ENCODE data around the gene ZMIZ1.

The ZMIZ1 gene

GRCh38 chr10:79075418-79075817 is 6.7 kb downstream of the ZMIZ1 start:
- Histone ChIP-seq H3K9me3 (ENCODE audit: insufficient read depth, low read depth, low read length) (no peaks in the 10 kb centered on the region), H3K4me2 (ENCODE audit: low read depth, low read length, poor library complexity, severe bottlenecking) (peak overlapping the region; percentile 88), H4K20me1 (ENCODE audit: insufficient read depth, low read length, poor library complexity, severe bottlenecking) (peaks cover 98% of the 10 kb centered on the region), H3K9me2 (replicated peaks; ENCODE audit: low read depth, low read length) (no peaks in the 10 kb centered on the region), H3K79me2 (ENCODE audit: insufficient read depth, low read length) (peaks cover 100% of the 10 kb centered on the region), H3K4me3 (ENCODE audit: low read length, poor library complexity, severe bottlenecking) (peak overlapping the region; percentile 88), H3K27me3 (ENCODE audit: insufficient read depth, low read length, poor library complexity, severe bottlenecking) (no peaks in the 10 kb centered on the region), H3K36me3 (ENCODE audit: insufficient read depth, low read length) (no peaks in the 10 kb centered on the region; the same call in 1 of the 2 replicates), H3F3A (ENCODE audit: low read depth) (no peaks in the 10 kb centered on the region), H3K4me1 (ENCODE audit: insufficient read depth, low read length, poor library complexity, severe bottlenecking) (peaks cover 69% of the 10 kb centered on the region), H3K9ac (ENCODE audit: low read depth, low read length, poor library complexity, severe bottlenecking) (peak overlapping the region; percentile 98), H2AFZ (ENCODE audit: low read length) (no peak overlapping the region)
- TF ChIP-seq CTCF (conservative IDR thresholded peaks at IDR 0.05; ENCODE audit: low read length) (no peak), EZH2phosphoT487 (IDR thresholded peaks at IDR 0.05; ENCODE audit: borderline replicate concordance) (no peak)

- peaks cover 98% of the 10 kb centered on the region for H4K20me1 ChIP-seq (ENCODE audit: insufficient read depth, low read length, poor library complexity, severe bottlenecking)
- no peaks in the 10 kb centered on the region for H3K9me3 ChIP-seq (ENCODE audit: insufficient read depth, low read depth, low read length)
- peaks cover 83% of the 10 kb centered on the region for H3K4me1 ChIP-seq (ENCODE audit: insufficient read depth, low read length, poor library complexity, severe bottlenecking)
- no peaks in the 10 kb centered on the region for H3K9me2 ChIP-seq (replicated peaks; ENCODE audit: low read depth, low read length)
- TF ChIP-seq CTCF (conservative IDR thresholded peaks at IDR 0.05; ENCODE audit: low read length), result no peak
- H3K4me3 ChIP-seq (ENCODE audit: low read length, poor library complexity, severe bottlenecking), result no peak overlapping the region
- no peak overlapping the region for H2AFZ ChIP-seq (ENCODE audit: low read length)
- H3F3A ChIP-seq (ENCODE audit: low read depth), result no peaks in the 10 kb centered on the region
- H3K4me2 ChIP-seq (ENCODE audit: low read depth, low read length, poor library complexity, severe bottlenecking), result peak overlapping the region; percentile 88
- no peaks in the 10 kb centered on the region for H3K27me3 ChIP-seq (ENCODE audit: insufficient read depth, low read length, poor library complexity, severe bottlenecking)
- H3K79me2 ChIP-seq (ENCODE audit: insufficient read depth, low read length), result peaks cover 100% of the 10 kb centered on the region
- H3K9ac ChIP-seq (ENCODE audit: low read depth, low read length, poor library complexity, severe bottlenecking), result no peak overlapping the region
- H3K36me3 ChIP-seq (ENCODE audit: insufficient read depth, low read length), result peaks cover 5% of the 10 kb centered on the region; the same call in 1 of the 2 replicates
These were observed 8.9 kb downstream of the ZMIZ1 start for GRCh38 chr10:79077488-79078173.

- H3K79me2 ChIP-seq (ENCODE audit: insufficient read depth, low read length), result peaks cover 100% of the 10 kb centered on the region
- no peak for TF ChIP-seq CTCF (conservative IDR thresholded peaks at IDR 0.05; ENCODE audit: low read length)
These were observed 9.7 kb downstream of the ZMIZ1 start for GRCh38 chr10:79078367-79079053.

More at GRCh38 chr10:79078367-79079053, 9.7 kb downstream of the ZMIZ1 start:
- H2AFZ ChIP-seq (ENCODE audit: low read length), result no peak overlapping the region
- H3K9me2 ChIP-seq (replicated peaks; ENCODE audit: low read depth, low read length), result no peaks in the 10 kb centered on the region
- H3K9ac ChIP-seq (ENCODE audit: low read depth, low read length, poor library complexity, severe bottlenecking), result no peak overlapping the region
- H3K36me3 ChIP-seq (ENCODE audit: insufficient read depth, low read length), result peaks cover 5% of the 10 kb centered on the region; the same call in 1 of the 2 replicates
- H3K27me3 ChIP-seq (ENCODE audit: insufficient read depth, low read length, poor library complexity, severe bottlenecking), result no peaks in the 10 kb centered on the region
- H3K9me3 ChIP-seq (ENCODE audit: insufficient read depth, low read depth, low read length), result no peaks in the 10 kb centered on the region
- peaks cover 98% of the 10 kb centered on the region for H4K20me1 ChIP-seq (ENCODE audit: insufficient read depth, low read length, poor library complexity, severe bottlenecking)
- H3K4me1 ChIP-seq (ENCODE audit: insufficient read depth, low read length, poor library complexity, severe bottlenecking), result peaks cover 83% of the 10 kb centered on the region
- H3K4me3 ChIP-seq (ENCODE audit: low read length, poor library complexity, severe bottlenecking), result peak overlapping the region; percentile 12
- peak overlapping the region; percentile 57 for H3K4me2 ChIP-seq (ENCODE audit: low read depth, low read length, poor library complexity, severe bottlenecking)
- H3F3A ChIP-seq (ENCODE audit: low read depth), result no peaks in the 10 kb centered on the region

All from Loucy (cell line).